HL-60 (cell line): ENCODE results near the gene MEIOB.
A peak's percentile ranks its signal among the peaks of the same experiment; 100 is the strongest.

ENCODE experiments used
- DNase-seq, 2 experiments: peaks; one replicate each; pipeline ENCODE4 v3.0.0-alpha.2; 2010 to 2020; ENCODE audit warnings: low read depth in 1 of 2, low spot score in 1 of 2
- H3K27ac ChIP-seq: fragments of 250-450 bp; sonication (Bioruptor Pico); replicated peaks from 2 replicates; pipeline ENCODE4 v1.5.1; 2020; ENCODE audit warnings: mild to moderate bottlenecking, moderate library complexity
- H3K27me3 ChIP-seq: fragments of 250-450 bp; sonication (Bioruptor Pico); 2 replicates; pipeline ENCODE4 v1.5.1; 2021; ENCODE audit warnings: mild to moderate bottlenecking, moderate library complexity; ENCODE audit not compliant: insufficient read depth, poor library complexity, severe bottlenecking
- H3K4me3 ChIP-seq: replicated peaks from 2 replicates; pipeline ENCODE4 v1.5.1; 2011; ENCODE audit warnings: mild to moderate bottlenecking, control low read depth, low read length; ENCODE audit not compliant: insufficient read depth
- CTCF ChIP-seq: IDR thresholded peaks from one replicate; pipeline ENCODE4 v1.5.1; 2011; ENCODE audit warnings: low read length, control low read depth, inconsistent platforms; ENCODE audit not compliant: insufficient read depth
- GABPA ChIP-seq: IDR thresholded peaks from 2 replicates; pipeline ENCODE4 v1.6.1; 2012; ENCODE audit warnings: low read depth
- POLR2AphosphoS5 ChIP-seq: IDR thresholded peaks from 2 replicates; pipeline ENCODE4 v1.6.1; 2012; ENCODE audit warnings: low read depth
- REST ChIP-seq: IDR thresholded peaks from 2 replicates; pipeline ENCODE4 v1.6.1; 2012; ENCODE audit warnings: low read depth; ENCODE audit not compliant: insufficient replicate concordance
- SPI1 ChIP-seq: IDR thresholded peaks from 2 replicates; pipeline ENCODE4 v1.6.1; 2012; ENCODE audit warnings: low read depth, mild to moderate bottlenecking, borderline replicate concordance

MEIOB gene

GRCh38 chr16:1812732-1813163 is 59.2 kb downstream of the MEIOB start:
- peak; percentile 41 to 70 for DNase-seq
- TF ChIP-seq SPI1 (no peak), CTCF (peak; percentile 64)
- Histone ChIP-seq H3K27ac (no peak overlapping the region), H3K27me3 (no peaks in the 10 kb centered on the region), H3K4me3 (no peak overlapping the region)

GRCh38 chr16:1810536-1810935 is 61.4 kb downstream of the MEIOB start:
- DNase-seq, result no peak
- Histone ChIP-seq H3K4me3 (no peak overlapping the region), H3K27ac (no peak overlapping the region), H3K27me3 (no peaks in the 10 kb centered on the region)
- no peak for TF ChIP-seq POLR2AphosphoS5
- TF ChIP-seq REST, result no peak
- TF ChIP-seq CTCF, result no peak
- TF ChIP-seq SPI1, result no peak
- no peak for TF ChIP-seq GABPA

- TF ChIP-seq POLR2AphosphoS5 (no peak), CTCF (no peak), REST (no peak), GABPA (no peak), SPI1 (no peak)
- Histone ChIP-seq H3K27ac (no peak overlapping the region), H3K27me3 (no peaks in the 10 kb centered on the region), H3K4me3 (no peak overlapping the region)
- no peak for DNase-seq
Measured at GRCh38 chr16:1810106-1810505, 61.9 kb downstream of the MEIOB start.

DNA sequence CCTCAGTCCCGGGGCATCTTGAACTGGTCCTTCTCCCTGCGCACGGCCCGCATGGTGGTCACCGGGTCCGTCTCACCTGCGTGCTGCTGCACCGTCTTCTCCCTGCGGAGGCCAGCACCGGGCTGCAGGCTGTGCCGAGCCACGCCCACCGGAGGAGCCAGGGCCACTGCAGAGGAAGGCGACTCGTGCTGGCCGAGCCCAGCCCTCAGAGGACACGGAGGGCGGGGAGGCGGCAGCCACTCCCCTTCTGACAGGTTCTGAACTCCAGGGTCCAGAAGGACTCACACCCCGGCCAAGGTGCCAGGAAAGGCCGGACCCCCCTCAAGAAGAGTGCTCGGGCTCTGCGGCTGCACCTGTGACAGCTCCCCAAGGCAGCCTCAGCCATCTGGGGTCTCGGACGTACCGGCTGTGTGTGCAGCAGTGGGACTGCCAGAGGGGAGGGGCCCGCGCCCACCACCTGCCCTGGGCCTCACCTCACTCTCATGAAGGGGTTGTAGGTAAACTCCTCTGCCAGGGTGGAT is 62.6 kb downstream of the MEIOB start:
- DNase-seq, result no peak
- Histone ChIP-seq H3K4me3 (no peak overlapping the region), H3K27ac (no peak overlapping the region), H3K27me3 (no peaks in the 10 kb centered on the region)
- TF ChIP-seq CTCF (no peak), REST (no peak), SPI1 (no peak), POLR2AphosphoS5 (no peak)
